Esophagus muscularis mucosa (tissue), 4 donors: Measurements from ENCODE around the gene SIRT5.

Source experiments
- CTCF ChIP-seq, 3 experiments: fragments of 200-600 bp in 2 of 3; fragments of 450-650 bp in 1 of 3; sonication (generic) in 2 of 3; IDR thresholded peaks; one replicate each; pipeline ENCODE4 v1.5.1; 2017 to 2019; ENCODE audit warnings: antibody characterized with exemption in 3 of 3, mild to moderate bottlenecking in 2 of 3, moderate library complexity in 1 of 3
- EP300 ChIP-seq: sonication (generic); formaldehyde crosslinking; IDR thresholded peaks from one replicate; pipeline ENCODE4 v1.6.1; 2017; ENCODE audit warnings: antibody characterized with exemption
- POLR2A ChIP-seq: fragments of 450-650 bp; IDR thresholded peaks from one replicate; pipeline ENCODE4 v1.6.1; 2017; ENCODE audit warnings: antibody characterized with exemption, moderate library complexity, mild to moderate bottlenecking, low read depth
- POLR2AphosphoS5 ChIP-seq, 2 donors: sonication (generic); formaldehyde crosslinking; IDR thresholded peaks; one replicate each; pipeline ENCODE4 v1.6.1; 2017; ENCODE audit warnings: antibody characterized with exemption in 2 of 2

DNA sequence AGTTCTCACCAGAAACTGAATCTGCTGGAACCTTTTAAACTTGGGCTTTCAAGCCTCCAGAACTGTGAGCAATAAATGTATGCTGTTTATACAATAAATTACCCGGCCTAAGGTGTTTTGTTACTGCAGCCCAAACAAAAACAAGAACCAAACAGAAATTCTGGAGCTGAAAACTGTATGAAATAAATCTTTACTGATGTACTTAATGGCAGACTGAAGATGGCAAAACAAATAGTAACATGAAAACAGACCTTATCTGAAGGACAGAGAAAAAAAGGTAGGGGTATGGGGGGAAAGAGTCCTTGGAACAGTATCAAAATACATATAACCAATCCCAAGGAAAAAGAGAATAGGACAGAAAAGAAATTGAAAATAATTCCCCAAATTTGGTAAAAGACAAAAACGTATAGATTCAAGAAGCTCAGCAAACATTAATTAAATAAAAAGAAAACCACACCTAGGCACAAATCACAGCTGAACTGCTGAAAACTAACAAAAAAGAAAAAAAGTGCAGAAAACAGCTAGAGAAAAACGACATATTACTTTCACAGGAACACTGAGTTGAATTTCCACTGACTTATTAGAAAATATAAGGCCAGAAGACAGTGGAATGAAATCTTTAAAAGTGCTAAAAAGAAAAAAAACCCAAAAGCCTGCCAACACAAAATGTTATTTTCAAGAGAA lies 88.4 kb downstream of the SIRT5 start:
- no peak for TF ChIP-seq POLR2AphosphoS5 (IDR thresholded peaks at IDR 0.05)
- no peak for TF ChIP-seq CTCF (IDR thresholded peaks at IDR 0.05)
- no peak for TF ChIP-seq POLR2A
- no peak for TF ChIP-seq EP300
